ENCODE results near the gene B3GNT5.

DNA sequence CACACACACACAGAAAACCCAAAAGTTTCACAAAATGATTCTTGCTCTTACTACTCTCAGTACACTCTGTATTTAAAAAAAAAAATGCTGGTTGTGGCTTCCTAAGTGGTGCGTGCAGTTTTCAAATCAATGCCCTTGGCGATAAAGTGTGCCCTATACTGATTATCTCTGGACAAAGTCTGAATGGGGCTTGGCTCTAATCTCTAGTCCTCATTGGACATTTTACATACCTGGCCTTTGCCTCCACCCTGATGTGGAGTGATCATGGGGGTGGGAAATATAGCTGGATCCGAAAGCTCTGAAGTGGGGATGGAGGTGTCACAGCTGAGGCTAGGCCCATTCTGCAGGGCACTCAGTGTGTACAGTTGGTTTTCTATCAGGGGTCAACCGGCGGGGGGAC is 14.1 kb downstream of the B3GNT5 start:
- TF ChIP-seq, protein P1, sequence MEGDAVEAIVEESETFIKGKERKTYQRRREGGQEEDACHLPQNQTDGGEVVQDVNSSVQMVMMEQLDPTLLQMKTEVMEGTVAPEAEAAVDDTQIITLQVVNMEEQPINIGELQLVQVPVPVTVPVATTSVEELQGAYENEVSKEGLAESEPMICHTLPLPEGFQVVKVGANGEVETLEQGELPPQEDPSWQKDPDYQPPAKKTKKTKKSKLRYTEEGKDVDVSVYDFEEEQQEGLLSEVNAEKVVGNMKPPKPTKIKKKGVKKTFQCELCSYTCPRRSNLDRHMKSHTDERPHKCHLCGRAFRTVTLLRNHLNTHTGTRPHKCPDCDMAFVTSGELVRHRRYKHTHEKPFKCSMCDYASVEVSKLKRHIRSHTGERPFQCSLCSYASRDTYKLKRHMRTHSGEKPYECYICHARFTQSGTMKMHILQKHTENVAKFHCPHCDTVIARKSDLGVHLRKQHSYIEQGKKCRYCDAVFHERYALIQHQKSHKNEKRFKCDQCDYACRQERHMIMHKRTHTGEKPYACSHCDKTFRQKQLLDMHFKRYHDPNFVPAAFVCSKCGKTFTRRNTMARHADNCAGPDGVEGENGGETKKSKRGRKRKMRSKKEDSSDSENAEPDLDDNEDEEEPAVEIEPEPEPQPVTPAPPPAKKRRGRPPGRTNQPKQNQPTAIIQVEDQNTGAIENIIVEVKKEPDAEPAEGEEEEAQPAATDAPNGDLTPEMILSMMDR (IDR thresholded peaks at IDR 0.05) = no peak
- no peak for TF ChIP-seq POLR2A (IDR thresholded peaks at IDR 0.05)

All from adrenal gland (tissue), 5 donors.